Fibroblast of mammary gland (primary cell): ENCODE measurements around the gene KIAA1671.

Experiments
- DNase-seq: peaks from one replicate; pipeline ENCODE4 v3.0.0-alpha.2; 2010; ENCODE audit warnings: low read depth
- H3K4me3 ChIP-seq: 2 replicates; pipeline ENCODE4 v1.5.1; 2011; ENCODE audit warnings: low read depth, mild to moderate bottlenecking, low read length, moderate library complexity; ENCODE audit not compliant: control insufficient read depth
- TF ChIP-seq, protein P1 (sequence below): conservative IDR thresholded peaks from 2 replicates; pipeline ENCODE4 v1.5.1; 2011; ENCODE audit warnings: low read depth, low read length, inconsistent platforms; ENCODE audit not compliant: control insufficient read depth, insufficient read depth

The KIAA1671 gene

DNA sequence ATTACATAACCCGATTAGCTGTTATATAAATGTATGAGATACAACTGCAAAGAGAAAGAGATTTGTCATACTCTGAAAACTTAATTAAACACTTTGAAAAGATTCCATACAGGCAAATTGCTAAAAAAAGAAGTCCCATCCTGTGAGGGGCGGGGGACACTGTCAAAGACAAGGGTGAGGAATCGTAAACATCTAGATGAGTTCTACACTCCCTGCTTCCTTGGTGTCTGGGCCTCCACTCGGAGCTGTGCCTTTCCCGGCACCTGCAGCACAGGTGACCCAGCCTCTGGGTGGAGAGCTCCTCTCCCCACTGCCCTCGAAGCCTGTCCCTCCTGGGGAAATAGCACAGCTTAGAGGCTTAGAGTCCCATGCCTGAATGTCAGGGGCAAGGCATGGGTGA, 177.9 kb downstream of the KIAA1671 start:
- DNase-seq = no peak
- TF ChIP-seq, protein P1, sequence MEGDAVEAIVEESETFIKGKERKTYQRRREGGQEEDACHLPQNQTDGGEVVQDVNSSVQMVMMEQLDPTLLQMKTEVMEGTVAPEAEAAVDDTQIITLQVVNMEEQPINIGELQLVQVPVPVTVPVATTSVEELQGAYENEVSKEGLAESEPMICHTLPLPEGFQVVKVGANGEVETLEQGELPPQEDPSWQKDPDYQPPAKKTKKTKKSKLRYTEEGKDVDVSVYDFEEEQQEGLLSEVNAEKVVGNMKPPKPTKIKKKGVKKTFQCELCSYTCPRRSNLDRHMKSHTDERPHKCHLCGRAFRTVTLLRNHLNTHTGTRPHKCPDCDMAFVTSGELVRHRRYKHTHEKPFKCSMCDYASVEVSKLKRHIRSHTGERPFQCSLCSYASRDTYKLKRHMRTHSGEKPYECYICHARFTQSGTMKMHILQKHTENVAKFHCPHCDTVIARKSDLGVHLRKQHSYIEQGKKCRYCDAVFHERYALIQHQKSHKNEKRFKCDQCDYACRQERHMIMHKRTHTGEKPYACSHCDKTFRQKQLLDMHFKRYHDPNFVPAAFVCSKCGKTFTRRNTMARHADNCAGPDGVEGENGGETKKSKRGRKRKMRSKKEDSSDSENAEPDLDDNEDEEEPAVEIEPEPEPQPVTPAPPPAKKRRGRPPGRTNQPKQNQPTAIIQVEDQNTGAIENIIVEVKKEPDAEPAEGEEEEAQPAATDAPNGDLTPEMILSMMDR = no peak

GRCh38 chr22:25131198-25131887, 178.8 kb downstream of the KIAA1671 start:
- DNase-seq = no peak
- no peak overlapping the region for H3K4me3 ChIP-seq
- TF ChIP-seq, protein P1 = no peak

More for the DNA sequence above, 177.9 kb downstream of the KIAA1671 start:
- H3K4me3 ChIP-seq = no peak overlapping the region

DNA sequence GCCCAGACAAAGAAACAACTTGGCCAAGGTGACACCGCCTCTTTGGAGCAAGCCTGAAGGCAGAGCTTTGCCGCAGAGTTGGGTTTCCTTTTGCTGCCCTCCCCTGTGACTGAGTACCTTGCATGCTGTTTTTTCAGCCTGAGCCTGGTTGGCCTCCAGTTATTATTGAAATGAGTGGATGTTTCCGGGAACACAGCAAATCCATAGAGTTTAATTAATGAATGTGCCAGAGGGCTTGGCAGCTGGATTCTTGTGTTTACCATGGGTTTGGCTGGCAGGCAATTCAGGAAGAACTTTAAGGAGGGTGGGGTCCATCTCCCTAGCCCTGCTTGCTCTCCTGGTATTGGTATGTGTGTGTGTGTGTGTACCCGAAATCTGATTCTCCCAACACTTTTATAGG, 181.5 kb downstream of the KIAA1671 start:
- no peak for DNase-seq
- TF ChIP-seq, protein P1 = no peak

GRCh38 chr22:25134451-25134850, 181.9 kb downstream of the KIAA1671 start:
- H3K4me3 ChIP-seq = no peak overlapping the region
- no peak for DNase-seq
- TF ChIP-seq, protein P1 = no peak

More for the DNA sequence above, 181.5 kb downstream of the KIAA1671 start:
- H3K4me3 ChIP-seq = no peak overlapping the region

DNA sequence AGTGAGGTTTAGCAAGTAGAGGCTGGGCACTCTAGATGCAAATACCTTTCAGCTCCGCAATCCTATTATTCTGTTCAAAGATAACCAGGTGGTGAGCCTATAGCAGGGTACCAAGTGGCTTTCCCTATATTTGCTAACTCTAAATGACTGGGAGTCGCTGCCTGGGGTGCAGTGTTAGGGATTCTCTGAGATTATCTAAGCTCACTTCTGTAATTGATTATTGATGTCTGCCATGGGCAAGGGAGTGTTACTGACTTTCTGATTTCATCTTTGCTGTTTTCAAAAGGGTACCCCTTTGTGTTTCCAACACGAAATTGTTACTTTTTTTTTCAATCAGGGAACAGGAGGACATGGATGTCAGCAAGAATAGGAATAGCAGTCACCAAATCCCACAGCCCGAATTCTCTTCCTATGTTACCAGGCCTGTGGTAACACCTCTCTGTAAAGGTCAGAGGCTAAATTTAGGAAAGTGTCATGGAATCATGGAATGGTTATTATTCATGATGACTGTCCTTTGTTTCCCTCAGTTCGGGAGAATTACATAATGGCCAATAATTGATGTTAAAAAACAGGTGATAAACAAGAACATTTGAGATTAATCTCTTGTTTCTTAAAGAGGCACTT, 184.5 kb downstream of the KIAA1671 start:
- TF ChIP-seq, protein P1 = no peak
- no peak for DNase-seq
- H3K4me3 ChIP-seq = no peak overlapping the region

DNA sequence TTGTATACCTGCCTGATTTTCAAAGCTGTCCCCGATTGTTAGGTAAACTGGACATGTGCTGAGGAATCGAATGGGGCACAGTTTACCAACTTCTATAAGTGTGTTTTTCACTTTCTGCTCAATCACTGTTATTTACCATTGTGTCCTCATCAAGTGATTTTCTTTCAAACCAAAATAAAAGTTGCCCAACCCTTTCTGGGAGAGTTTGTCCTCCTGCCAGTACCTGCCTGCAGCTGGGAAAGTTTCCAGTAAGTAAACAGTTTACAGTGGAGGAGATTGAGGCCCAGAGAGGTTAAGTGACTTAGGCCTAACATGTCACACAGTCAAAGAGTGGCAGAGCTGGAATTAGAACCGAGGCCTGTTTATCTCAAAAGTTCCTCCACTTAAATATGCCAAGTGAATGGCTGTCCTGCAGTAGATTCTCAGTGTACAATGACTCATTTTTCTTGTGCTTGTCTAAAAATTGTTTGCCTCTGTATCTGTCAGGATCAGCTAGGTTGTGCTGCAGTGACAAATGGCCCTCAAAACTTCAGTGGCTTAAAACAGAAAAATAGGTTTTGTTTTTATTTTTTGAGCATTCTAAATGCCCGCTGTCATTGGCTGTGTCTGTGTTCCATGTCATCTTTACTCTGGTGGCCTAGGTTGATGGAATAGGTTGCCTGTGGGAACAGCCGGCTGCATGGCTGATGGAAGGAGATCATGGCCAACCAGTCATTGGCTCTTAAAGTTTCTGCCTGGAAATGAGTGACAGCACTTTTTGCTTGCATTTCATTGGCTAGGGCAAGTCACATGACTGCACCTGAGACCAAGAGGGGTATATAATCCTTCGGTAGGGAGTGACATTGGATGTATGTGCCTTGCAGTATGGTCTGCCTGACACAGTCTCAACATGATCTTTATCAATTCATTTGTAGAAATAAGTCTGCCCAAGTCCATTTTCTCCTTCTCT, 185.3 kb downstream of the KIAA1671 start:
- H3K4me3 ChIP-seq = no peak overlapping the region
- TF ChIP-seq, protein P1 = no peak
- no peak for DNase-seq
